Astrocyte (in vitro differentiated cells and primary cell): ENCODE results near the gene TLX1.

Source experiments
- EZH2 ChIP-seq: IDR thresholded peaks from 2 replicates; pipeline ENCODE4 v1.6.1; 2012; ENCODE audit warnings: mild to moderate bottlenecking, low read length, inconsistent platforms; ENCODE audit not compliant: insufficient read depth
- TF ChIP-seq, protein P1 (sequence below): IDR thresholded peaks from 2 replicates; pipeline ENCODE4 v1.5.1; 2011; ENCODE audit warnings: low read depth, mild to moderate bottlenecking, inconsistent platforms, low read length, moderate library complexity; ENCODE audit not compliant: insufficient read depth

DNA sequence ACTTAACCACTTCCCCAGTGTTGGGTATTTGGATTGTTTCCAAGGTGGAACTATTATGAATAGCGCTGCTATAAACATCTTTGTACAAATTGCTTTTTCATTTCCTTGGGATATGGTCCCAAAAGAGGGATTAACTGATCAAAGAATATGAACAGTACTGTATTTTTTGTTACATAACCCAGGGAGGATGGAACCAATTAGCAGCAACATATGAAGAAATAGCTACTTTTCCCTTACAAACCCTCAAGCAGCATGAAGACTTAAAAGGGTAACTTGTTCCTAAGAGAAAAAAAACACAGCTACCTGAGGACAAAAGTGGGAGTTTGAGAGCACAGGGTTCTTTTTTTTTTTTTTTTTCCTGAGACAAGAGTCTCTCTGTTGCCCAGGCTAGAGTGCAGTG is 13.1 kb upstream of the TLX1 start:
- TF ChIP-seq, protein P1, sequence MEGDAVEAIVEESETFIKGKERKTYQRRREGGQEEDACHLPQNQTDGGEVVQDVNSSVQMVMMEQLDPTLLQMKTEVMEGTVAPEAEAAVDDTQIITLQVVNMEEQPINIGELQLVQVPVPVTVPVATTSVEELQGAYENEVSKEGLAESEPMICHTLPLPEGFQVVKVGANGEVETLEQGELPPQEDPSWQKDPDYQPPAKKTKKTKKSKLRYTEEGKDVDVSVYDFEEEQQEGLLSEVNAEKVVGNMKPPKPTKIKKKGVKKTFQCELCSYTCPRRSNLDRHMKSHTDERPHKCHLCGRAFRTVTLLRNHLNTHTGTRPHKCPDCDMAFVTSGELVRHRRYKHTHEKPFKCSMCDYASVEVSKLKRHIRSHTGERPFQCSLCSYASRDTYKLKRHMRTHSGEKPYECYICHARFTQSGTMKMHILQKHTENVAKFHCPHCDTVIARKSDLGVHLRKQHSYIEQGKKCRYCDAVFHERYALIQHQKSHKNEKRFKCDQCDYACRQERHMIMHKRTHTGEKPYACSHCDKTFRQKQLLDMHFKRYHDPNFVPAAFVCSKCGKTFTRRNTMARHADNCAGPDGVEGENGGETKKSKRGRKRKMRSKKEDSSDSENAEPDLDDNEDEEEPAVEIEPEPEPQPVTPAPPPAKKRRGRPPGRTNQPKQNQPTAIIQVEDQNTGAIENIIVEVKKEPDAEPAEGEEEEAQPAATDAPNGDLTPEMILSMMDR = no peak
- no peak for TF ChIP-seq EZH2
